GM12872 (cell line): ENCODE measurements around the gene FNDC5.

Experiments
- CTCF ChIP-seq: IDR thresholded peaks from 3 replicates; pipeline ENCODE4 v1.5.1; 2011; ENCODE audit warnings: low read depth, mild to moderate bottlenecking, low read length, moderate library complexity; ENCODE audit not compliant: insufficient read depth

Gene FNDC5

GRCh38 chr1:32817815-32818786 is 52.6 kb downstream of the FNDC5 start:
- TF ChIP-seq CTCF: no peak

- TF ChIP-seq CTCF: no peak
Measured at GRCh38 chr1:32817159-32817814, 53.4 kb downstream of the FNDC5 start, which contains the start of the genes S100PBP and YARS1. S100PBP (plus strand) TSS chr1:32817653; CDS start chr1:32826100, 8,447 bp downstream. YARS1 (minus strand) TSS chr1:32817358; CDS start chr1:32817244, 114 bp downstream.

GRCh38 chr1:32816676-32817158 is 54.0 kb downstream of the FNDC5 start:
- TF ChIP-seq CTCF: no peak

GRCh38 chr1:32813941-32814739 is 56.6 kb downstream of the FNDC5 start:
- TF ChIP-seq CTCF: no peak
